Measurements from ENCODE around the gene ZNF217. TPM values are rescaled to one million over a fixed set of nuclear protein-coding genes. Genes with fewer than 3 reads are reported as not detected.

ZNF217 gene
- total and polyA plus RNA-seq, 2 donors (not counting 1 experiment from before 2014, with no cell fraction given): 15.5 to 92.6 TPM

DNA sequence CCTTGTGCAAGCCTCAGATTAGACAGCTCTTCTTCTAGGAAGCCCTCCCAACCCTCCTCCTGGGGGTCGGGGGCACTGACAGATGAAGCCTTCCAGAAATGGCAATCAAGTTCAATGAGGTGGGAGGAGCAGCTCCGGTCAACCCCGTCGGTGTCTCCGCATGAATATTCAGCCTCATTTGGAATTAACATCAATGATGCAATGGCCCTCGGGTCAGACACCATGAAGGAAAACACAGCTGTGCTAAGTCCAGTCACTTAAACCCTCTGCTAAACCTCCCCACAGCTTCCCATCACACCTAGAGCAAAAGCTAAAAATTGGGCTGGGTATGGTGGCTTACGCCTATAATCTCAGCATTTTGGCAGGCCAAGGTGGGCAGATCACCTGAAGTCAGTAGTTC lies 36.5 kb downstream of the ZNF217 start:
- Histone ChIP-seq H3K4me1 (ENCODE audit: control insufficient read depth in 2 of 2, insufficient read depth in 2 of 2, low read length in 2 of 2) (no peaks in the 10 kb centered on the region), H3K27ac (ENCODE audit: low read length in 2 of 2) (no peak overlapping the region), H3K27me3 (replicated peaks in 1 of 4; ENCODE audit: control extremely low read depth in 1 of 4, control insufficient read depth in 3 of 4, insufficient read depth in 4 of 4, low read length in 3 of 4) (no peaks in the 10 kb centered on the region), H3K36me3 (replicated peaks in 1 of 2; ENCODE audit: control extremely low read depth in 1 of 2, control insufficient read depth in 1 of 2, extremely low read depth in 1 of 2, insufficient read depth in 2 of 2, low read length in 1 of 2) (no peaks in the 10 kb centered on the region), H2AFZ (ENCODE audit: insufficient read depth, low read depth, low read length, poor library complexity, severe bottlenecking) (no peak overlapping the region), H3K4me3 (ENCODE audit: control extremely low read depth in 1 of 5, extremely low read depth in 1 of 5, insufficient read depth in 1 of 5, low read depth in 2 of 5, low read length in 4 of 5) (no peak overlapping the region), H3K4me2 (replicated peaks; ENCODE audit: low read depth, low read length, poor library complexity, severe bottlenecking) (no peak overlapping the region), H3K9ac (ENCODE audit: low read length) (no peak overlapping the region), H4K20me1 (ENCODE audit: control insufficient read depth, insufficient read depth, low read length, poor library complexity, severe bottlenecking) (no peaks in the 10 kb centered on the region), H3K9me3 (ENCODE audit: control extremely low read depth in 1 of 3, control insufficient read depth in 2 of 3, insufficient read depth in 1 of 3, low read length in 2 of 3) (no peaks in the 10 kb centered on the region), H3K79me2 (ENCODE audit: control insufficient read depth, insufficient read depth, low read length) (no peaks in the 10 kb centered on the region)
- Mint-ChIP-seq H3K27me3 (no peaks in the 10 kb centered on the region), H3K9me3 (ENCODE audit: insufficient read depth) (no peaks in the 10 kb centered on the region), H3K4me3 (no peak overlapping the region), H3K4me1 (peaks cover 2% of the 10 kb centered on the region), H3K27ac (no peak overlapping the region)
- ChIA-PET CTCF (no interaction called here), POLR2A (no interaction called here)
- no peak for DNase-seq
- intact Hi-C loops (cut with micrococcal nuclease): no loop called here
- 89% methylated on average over 5 of the region's 7 CpGs for WGBS (ENCODE audit: insufficient coverage)
- no peak for TF ChIP-seq CTCF (IDR thresholded peaks at IDR 0.05)
- no peak for TF ChIP-seq EZH2 (IDR thresholded peaks at IDR 0.05; ENCODE audit: borderline replicate concordance, insufficient read depth, low read depth, low read length, poor library complexity, severe bottlenecking)
- no peak for ATAC-seq (ENCODE audit: low read depth)

DNA sequence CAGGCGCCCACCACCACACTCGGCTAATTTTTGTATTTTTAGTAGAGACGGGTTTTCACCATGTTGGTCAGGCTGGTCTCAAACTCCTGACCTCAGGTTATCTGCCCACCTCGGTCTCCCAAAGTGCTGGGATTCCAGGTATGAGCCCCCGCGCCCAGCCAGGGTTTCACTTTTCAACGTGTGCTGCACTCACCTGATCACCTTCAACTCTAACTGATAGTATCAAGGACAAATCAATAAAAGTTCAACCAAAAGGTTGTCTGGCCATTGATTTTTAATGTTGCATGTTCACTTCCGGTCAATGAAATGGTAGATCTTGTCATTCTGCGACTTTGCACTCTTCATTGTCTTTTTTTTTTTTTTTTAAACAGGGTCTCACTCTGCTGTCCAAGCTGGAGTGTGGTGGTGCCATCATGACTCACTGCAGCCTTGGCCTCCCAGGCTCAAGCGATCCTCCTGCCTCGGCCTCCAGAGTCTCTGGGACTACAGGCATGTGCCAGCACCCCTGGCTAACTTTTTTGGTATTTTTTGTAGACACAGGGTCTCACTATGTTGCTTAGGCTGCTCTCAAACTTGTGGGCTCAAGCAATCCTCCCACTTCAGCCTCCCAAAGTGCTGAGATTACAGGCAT lies 37.3 kb downstream of the ZNF217 start:
- POLR2A ChIA-PET: no interaction called here
- no peak for ATAC-seq (ENCODE audit: low read depth)

More for the DNA sequence above, 37.3 kb downstream of the ZNF217 start:
- H3K9me3 Mint-ChIP-seq (ENCODE audit: insufficient read depth): no peaks in the 10 kb centered on the region
- DNase-seq: no peak
- H3K27ac Mint-ChIP-seq: no peak overlapping the region
- Histone ChIP-seq H3K36me3 (replicated peaks in 1 of 2; ENCODE audit: control extremely low read depth in 1 of 2, control insufficient read depth in 1 of 2, extremely low read depth in 1 of 2, insufficient read depth in 2 of 2, low read length in 1 of 2) (no peaks in the 10 kb centered on the region), H3K4me2 (replicated peaks; ENCODE audit: low read depth, low read length, poor library complexity, severe bottlenecking) (no peak overlapping the region), H3K4me1 (ENCODE audit: control insufficient read depth in 2 of 2, insufficient read depth in 2 of 2, low read length in 2 of 2) (no peaks in the 10 kb centered on the region), H3K27me3 (replicated peaks in 1 of 4; ENCODE audit: control extremely low read depth in 1 of 4, control insufficient read depth in 3 of 4, insufficient read depth in 4 of 4, low read length in 3 of 4) (no peaks in the 10 kb centered on the region), H3K27ac (ENCODE audit: low read length in 2 of 2) (no peak overlapping the region), H2AFZ (ENCODE audit: insufficient read depth, low read depth, low read length, poor library complexity, severe bottlenecking) (no peak overlapping the region), H3K9ac (ENCODE audit: low read length) (no peak overlapping the region), H3K79me2 (ENCODE audit: control insufficient read depth, insufficient read depth, low read length) (no peaks in the 10 kb centered on the region), H4K20me1 (ENCODE audit: control insufficient read depth, insufficient read depth, low read length, poor library complexity, severe bottlenecking) (no peaks in the 10 kb centered on the region), H3K4me3 (ENCODE audit: control extremely low read depth in 1 of 5, extremely low read depth in 1 of 5, insufficient read depth in 1 of 5, low read depth in 2 of 5, low read length in 4 of 5) (no peak overlapping the region), H3K9me3 (ENCODE audit: control extremely low read depth in 1 of 3, control insufficient read depth in 2 of 3, insufficient read depth in 1 of 3, low read length in 2 of 3) (no peaks in the 10 kb centered on the region)
- CTCF ChIA-PET: interaction anchor here (0.6 to 0.7 kb wide), 2 partner anchors 197 to 385 kb away, joined by 3 read pairs; no protein-coding TSS in a partner anchor
- peaks cover 2% of the 10 kb centered on the region for H3K4me1 Mint-ChIP-seq
- 95% methylated on average over 10 of the region's 11 CpGs for WGBS (ENCODE audit: insufficient coverage)
- intact Hi-C loops (cut with micrococcal nuclease): no loop called here
- H3K4me3 Mint-ChIP-seq: no peak overlapping the region
- TF ChIP-seq CTCF (IDR thresholded peaks at IDR 0.05) (no peak), EZH2 (IDR thresholded peaks at IDR 0.05; ENCODE audit: borderline replicate concordance, insufficient read depth, low read depth, low read length, poor library complexity, severe bottlenecking) (no peak)
- H3K27me3 Mint-ChIP-seq: no peaks in the 10 kb centered on the region

All from B cell (primary cell).